ENCODE results near the gene KAZN. TPM values are rescaled to one million over a fixed set of nuclear protein-coding genes. Genes with fewer than 3 reads are reported as not detected.

Gene KAZN
- total RNA-seq, 2 experiments from 2014 or later: 0.22 to 0.55 TPM

- Mint-ChIP-seq H3K9me3 (no peaks in the 10 kb centered on the region), H3K36me3 (ENCODE audit: low read depth) (no peaks in the 10 kb centered on the region), H3K4me3 (no peak overlapping the region), H3K4me1 (ENCODE audit: low read depth) (no peaks in the 10 kb centered on the region), H3K27ac (no peak overlapping the region), H3K27me3 (no peaks in the 10 kb centered on the region)
- ChIA-PET CTCF (no interaction called here), POLR2A (no interaction called here)
- Histone ChIP-seq H3K27me3 (ENCODE audit: control insufficient read depth in 1 of 2, insufficient read depth in 2 of 2, low read length in 2 of 2) (no peaks in the 10 kb centered on the region), H3K27ac (ENCODE audit: low read depth in 1 of 2, low read length in 2 of 2) (no peak overlapping the region), H3K36me3 (ENCODE audit: insufficient read depth, low read length) (no peaks in the 10 kb centered on the region), H3K9me3 (ENCODE audit: control insufficient read depth in 1 of 2, insufficient read depth in 1 of 2, low read length in 2 of 2) (no peaks in the 10 kb centered on the region), H3K4me1 (ENCODE audit: insufficient read depth, low read length) (no peaks in the 10 kb centered on the region), H3K4me3 (ENCODE audit: low read length) (no peak overlapping the region)
- TF ChIP-seq CTCF (IDR thresholded peaks at IDR 0.05): no peak
- no peak for ATAC-seq (ENCODE audit: poor library complexity)
- intact Hi-C loops (cut with DNase I, micrococcal nuclease): no loop called here
- DNase-seq: no peak
Measured at GRCh38 chr1:14794906-14795305, 196.4 kb downstream of the KAZN start.

GRCh38 chr1:14795589-14795988, 197.1 kb downstream of the KAZN start:
- ATAC-seq (ENCODE audit: poor library complexity) (no peak), DNase-seq (no peak)
- Mint-ChIP-seq H3K4me3 (no peak overlapping the region), H3K36me3 (ENCODE audit: low read depth) (no peaks in the 10 kb centered on the region), H3K9me3 (no peaks in the 10 kb centered on the region), H3K27me3 (no peaks in the 10 kb centered on the region), H3K4me1 (ENCODE audit: low read depth) (no peaks in the 10 kb centered on the region), H3K27ac (no peak overlapping the region)
- Histone ChIP-seq H3K27ac (ENCODE audit: low read depth in 1 of 2, low read length in 2 of 2) (no peak overlapping the region), H3K9me3 (ENCODE audit: control insufficient read depth in 1 of 2, insufficient read depth in 1 of 2, low read length in 2 of 2) (no peaks in the 10 kb centered on the region), H3K4me3 (ENCODE audit: low read length) (no peak overlapping the region), H3K27me3 (ENCODE audit: control insufficient read depth in 1 of 2, insufficient read depth in 2 of 2, low read length in 2 of 2) (no peaks in the 10 kb centered on the region), H3K4me1 (ENCODE audit: insufficient read depth, low read length) (no peaks in the 10 kb centered on the region), H3K36me3 (ENCODE audit: insufficient read depth, low read length) (no peaks in the 10 kb centered on the region)
- intact Hi-C loops (cut with DNase I, micrococcal nuclease): no loop called here
- CTCF ChIA-PET: no interaction called here
- no peak for TF ChIP-seq CTCF (IDR thresholded peaks at IDR 0.05)
- POLR2A ChIA-PET: no interaction called here

DNA sequence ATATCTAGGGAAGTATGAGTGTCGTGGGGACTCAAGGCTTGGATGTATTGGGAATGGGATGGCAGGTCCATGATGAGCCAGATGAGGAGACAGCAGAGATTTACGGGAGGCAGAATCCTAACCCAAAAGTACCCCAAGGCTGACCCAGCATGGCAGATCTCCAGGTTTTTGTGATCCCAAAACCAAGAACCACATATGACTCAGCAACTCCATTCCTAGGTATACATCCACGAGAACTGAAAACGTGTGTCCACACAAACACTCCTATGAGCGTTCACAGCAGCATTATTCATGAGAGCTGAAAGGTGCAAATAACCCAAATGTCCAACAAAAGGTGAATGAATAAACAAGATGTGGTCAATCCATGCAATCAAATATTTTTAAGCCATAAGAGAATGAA, 201.5 kb downstream of the KAZN start:
- POLR2A ChIA-PET: no interaction called here
- ATAC-seq (ENCODE audit: poor library complexity): no peak

More for the DNA sequence above, 201.5 kb downstream of the KAZN start:
- Histone ChIP-seq H3K4me3 (ENCODE audit: low read length) (no peak overlapping the region), H3K27me3 (ENCODE audit: control insufficient read depth in 1 of 2, insufficient read depth in 2 of 2, low read length in 2 of 2) (no peaks in the 10 kb centered on the region), H3K4me1 (ENCODE audit: insufficient read depth, low read length) (no peaks in the 10 kb centered on the region), H3K36me3 (ENCODE audit: insufficient read depth, low read length) (no peaks in the 10 kb centered on the region), H3K9me3 (ENCODE audit: control insufficient read depth in 1 of 2, insufficient read depth in 1 of 2, low read length in 2 of 2) (no peaks in the 10 kb centered on the region), H3K27ac (ENCODE audit: low read depth in 1 of 2, low read length in 2 of 2) (no peak overlapping the region)
- Mint-ChIP-seq H3K27ac (no peak overlapping the region), H3K36me3 (ENCODE audit: low read depth) (no peaks in the 10 kb centered on the region), H3K27me3 (peaks cover 4% of the 10 kb centered on the region), H3K9me3 (no peaks in the 10 kb centered on the region), H3K4me1 (ENCODE audit: low read depth) (no peaks in the 10 kb centered on the region), H3K4me3 (no peak overlapping the region)
- CTCF ChIA-PET: no interaction called here
- TF ChIP-seq CTCF (IDR thresholded peaks at IDR 0.05): no peak
- intact Hi-C loops (cut with DNase I, micrococcal nuclease): no loop called here
- no peak for DNase-seq

Data from CD4-positive, alpha-beta T cell (primary cell).